Measurements from ENCODE around the gene SETD1B. TPM values are rescaled to one million over a fixed set of nuclear protein-coding genes. Genes with fewer than 3 reads are reported as not detected.

SETD1B gene
- total RNA-seq, 1 donor from 2014 or later, result 1.8 TPM

GRCh38 chr12:121787063-121788025 lies 16.5 kb upstream of the SETD1B start:
- H3K4me1 Mint-ChIP-seq, result peaks cover 21% of the 10 kb centered on the region
- peak overlapping the region; percentile 17 for H3K27ac Mint-ChIP-seq
- peaks cover 2% of the 10 kb centered on the region for H4K20me1 ChIP-seq (ENCODE audit: low read depth)
- H3K79me2 ChIP-seq (ENCODE audit: low read depth), result no peaks in the 10 kb centered on the region
- H3K9me3 ChIP-seq (ENCODE audit: low read depth), result no peaks in the 10 kb centered on the region
- peaks cover 1% of the 10 kb centered on the region for H3K4me1 ChIP-seq
- no peak overlapping the region for H3K4me3 ChIP-seq
- no peak overlapping the region for H3K27ac ChIP-seq
- no peak for TF ChIP-seq EZH2phosphoT487 (IDR thresholded peaks at IDR 0.05)
- peaks cover 4% of the 10 kb centered on the region for H3K36me3 Mint-ChIP-seq
- H3F3A ChIP-seq (ENCODE audit: low read depth), result peaks cover 6% of the 10 kb centered on the region
- peaks cover 1% of the 10 kb centered on the region for H3K27me3 ChIP-seq
- no peaks in the 10 kb centered on the region for H3K36me3 ChIP-seq
- no peak for DNase-seq (ENCODE audit: low spot score)
- no peak overlapping the region for H3K4me2 ChIP-seq
- peaks cover 4% of the 10 kb centered on the region for H3K27me3 Mint-ChIP-seq (ENCODE audit: insufficient read depth, low read depth)
- H2AFZ ChIP-seq (replicated peaks), result no peak overlapping the region
- no peak overlapping the region for H3K4me3 Mint-ChIP-seq
- no peaks in the 10 kb centered on the region for H3K9me3 Mint-ChIP-seq
- H3K9ac ChIP-seq, result no peak overlapping the region

- DNase-seq (ENCODE audit: low spot score), result no peak
- no peak overlapping the region for H3K27ac Mint-ChIP-seq
- H3K4me1 Mint-ChIP-seq, result peaks cover 21% of the 10 kb centered on the region
- Histone ChIP-seq H3K27me3 (peaks cover 11% of the 10 kb centered on the region), H3K79me2 (ENCODE audit: low read depth) (no peaks in the 10 kb centered on the region), H3K4me3 (no peak overlapping the region), H3K4me2 (no peak overlapping the region), H3K9ac (no peak overlapping the region), H3K36me3 (no peaks in the 10 kb centered on the region), H3K27ac (no peak overlapping the region), H2AFZ (replicated peaks) (no peak overlapping the region), H3F3A (ENCODE audit: low read depth) (peaks cover 13% of the 10 kb centered on the region), H3K9me3 (ENCODE audit: low read depth) (no peaks in the 10 kb centered on the region), H4K20me1 (ENCODE audit: low read depth) (peaks cover 3% of the 10 kb centered on the region), H3K4me1 (no peaks in the 10 kb centered on the region)
- peaks cover 6% of the 10 kb centered on the region for H3K27me3 Mint-ChIP-seq (ENCODE audit: insufficient read depth, low read depth)
- TF ChIP-seq EZH2 (IDR thresholded peaks at IDR 0.05) (no peak), CTCF (IDR thresholded peaks at IDR 0.05) (no peak), EZH2phosphoT487 (IDR thresholded peaks at IDR 0.05) (no peak)
- no peak overlapping the region for H3K4me3 Mint-ChIP-seq
- no peaks in the 10 kb centered on the region for H3K9me3 Mint-ChIP-seq
- peaks cover 4% of the 10 kb centered on the region for H3K36me3 Mint-ChIP-seq
Measured at GRCh38 chr12:121788176-121788818, 15.5 kb upstream of the SETD1B start.

DNA sequence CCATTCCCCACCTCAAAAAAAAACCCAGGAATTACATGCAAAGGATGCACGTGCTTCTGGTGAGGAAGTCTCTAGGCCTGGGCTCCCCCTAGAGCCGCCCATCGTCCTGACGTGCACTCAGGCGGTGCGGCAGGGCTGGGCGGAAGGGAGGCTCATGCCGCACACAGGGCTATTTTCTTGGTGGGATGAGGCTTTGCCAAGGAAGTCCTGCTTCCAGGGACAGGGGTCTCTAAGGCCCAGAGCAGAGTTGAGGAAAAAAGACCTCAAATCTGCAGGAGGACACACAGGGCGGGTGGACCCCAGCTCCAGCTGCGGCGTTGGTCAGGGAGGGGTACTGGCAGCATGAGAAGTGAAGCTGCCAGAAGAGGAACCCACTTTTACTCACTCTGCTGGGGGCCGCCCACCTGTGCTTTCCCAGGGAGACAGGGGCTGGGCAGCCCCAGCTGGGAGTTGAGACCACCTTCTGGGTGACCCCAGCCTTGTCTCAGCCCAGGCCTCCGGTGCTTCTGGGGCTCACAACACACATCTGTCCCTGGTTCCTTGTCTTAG lies 14.5 kb upstream of the SETD1B start:
- peaks cover 21% of the 10 kb centered on the region for H3K4me1 Mint-ChIP-seq
- H3K27ac Mint-ChIP-seq, result no peak overlapping the region

More for the DNA sequence above, 14.5 kb upstream of the SETD1B start:
- TF ChIP-seq EZH2phosphoT487 (IDR thresholded peaks at IDR 0.05) (no peak), CTCF (IDR thresholded peaks at IDR 0.05) (no peak), EZH2 (IDR thresholded peaks at IDR 0.05) (no peak)
- H3K36me3 ChIP-seq, result no peaks in the 10 kb centered on the region
- no peaks in the 10 kb centered on the region for H3K4me1 ChIP-seq
- H3K9ac ChIP-seq, result no peak overlapping the region
- H3K27me3 ChIP-seq, result peaks cover 16% of the 10 kb centered on the region
- H3K4me3 Mint-ChIP-seq, result no peak overlapping the region
- no peak overlapping the region for H3K4me2 ChIP-seq
- H3K9me3 Mint-ChIP-seq, result no peaks in the 10 kb centered on the region
- no peak for DNase-seq (ENCODE audit: low spot score)
- H3K27me3 Mint-ChIP-seq (ENCODE audit: insufficient read depth, low read depth), result peaks cover 4% of the 10 kb centered on the region
- no peak overlapping the region for H3K27ac ChIP-seq
- H2AFZ ChIP-seq (replicated peaks), result no peak overlapping the region
- H3K79me2 ChIP-seq (ENCODE audit: low read depth), result no peaks in the 10 kb centered on the region
- no peaks in the 10 kb centered on the region for H3K9me3 ChIP-seq (ENCODE audit: low read depth)
- no peak overlapping the region for H3K4me3 ChIP-seq
- H4K20me1 ChIP-seq (ENCODE audit: low read depth), result peaks cover 3% of the 10 kb centered on the region
- H3K36me3 Mint-ChIP-seq, result peaks cover 4% of the 10 kb centered on the region
- peaks cover 15% of the 10 kb centered on the region for H3F3A ChIP-seq (ENCODE audit: low read depth)
